Superior temporal gyrus (tissue), 1 donor: Measurements from ENCODE around the gene RGS9BP.
"Not testable (repeated sequence)": the region's sequence is repeated elsewhere in the genome, so short reads cannot be mapped to it uniquely, and the experiment has no call there.

Experiments
- DNase-seq: peaks from one replicate; pipeline ENCODE4 v3.0.0-alpha.2; 2016; ENCODE audit errors: extremely low spot score

The RGS9BP gene

GRCh38 chr19:32694851-32695250 is 19.2 kb downstream of the RGS9BP start:
- DNase-seq = not testable (repeated sequence)

- not testable (repeated sequence) for DNase-seq
Observed at GRCh38 chr19:32695506-32695905, 19.9 kb downstream of the RGS9BP start.

- not testable (repeated sequence) for DNase-seq
Observed at GRCh38 chr19:32696771-32697170, 21.1 kb downstream of the RGS9BP start.

GRCh38 chr19:32700129-32700528 is 24.5 kb downstream of the RGS9BP start:
- DNase-seq = not testable (repeated sequence)

GRCh38 chr19:32702010-32702409 is 26.4 kb downstream of the RGS9BP start:
- no peak for DNase-seq

- DNase-seq = not testable (repeated sequence)
Observed at GRCh38 chr19:32704006-32704405, 28.4 kb downstream of the RGS9BP start.

GRCh38 chr19:32708457-32708856 is 32.8 kb downstream of the RGS9BP start:
- DNase-seq = no peak

GRCh38 chr19:32709032-32709431 is 33.4 kb downstream of the RGS9BP start:
- no peak for DNase-seq

- no peak for DNase-seq
Observed at GRCh38 chr19:32711747-32712146, 36.1 kb downstream of the RGS9BP start.

- not testable (repeated sequence) for DNase-seq
Observed at GRCh38 chr19:32716203-32716602, 40.6 kb downstream of the RGS9BP start.

GRCh38 chr19:32717496-32717895 is 41.8 kb downstream of the RGS9BP start:
- no peak for DNase-seq

GRCh38 chr19:32718286-32718685 is 42.6 kb downstream of the RGS9BP start:
- DNase-seq = no peak

- DNase-seq = no peak
Observed at GRCh38 chr19:32719611-32720059, 44.0 kb downstream of the RGS9BP start, which contains the start of gene TDRD12. Gene TDRD12, plus strand, starts transcription at chr19:32719767. Its CDS starts 306 bp downstream, at chr19:32720073.

- no peak for DNase-seq
Observed at GRCh38 chr19:32720216-32720935, 44.7 kb downstream of the RGS9BP start.

- DNase-seq = no peak
Observed at GRCh38 chr19:32720936-32721250, 45.2 kb downstream of the RGS9BP start.
